Measurements from ENCODE around the gene EML3. TPM values are rescaled to one million over a fixed set of nuclear protein-coding genes. Genes with fewer than 3 reads are reported as not detected.

EML3 gene
- total RNA-seq, 1 experiment from 2014 or later: 88.8 TPM

GRCh38 chr11:62603072-62603408, 9.5 kb downstream of the EML3 start:
- CTCF ChIA-PET: no interaction called here
- H3K4me3 ChIP-seq (ENCODE audit: low read depth in 2 of 2, low read length in 2 of 2): no peak overlapping the region
- no TSS peak for BruUV-seq (replicated peaks)
- H3K36me3 ChIP-seq (ENCODE audit: control insufficient read depth, insufficient read depth, low read length): peaks cover 17% of the 10 kb centered on the region
- in situ Hi-C loops (cut with HindIII; ENCODE audit: low pct_unique_long_range_greater_than_20kb, low sequenced_read_pairs): no loop called here
- no peak for TF ChIP-seq POLR2AphosphoS5 (IDR thresholded peaks at IDR 0.05; ENCODE audit: low read depth, low read length)
- no peak for TF ChIP-seq CTCF (IDR thresholded peaks at IDR 0.05)
- no peak for TF ChIP-seq SIN3A (IDR thresholded peaks at IDR 0.05; ENCODE audit: borderline replicate concordance, insufficient read depth, low read depth, low read length)
- TF ChIP-seq TCF7L2 (IDR thresholded peaks at IDR 0.05; ENCODE audit: low read depth, low read length): no peak
- TF ChIP-seq, protein P1, sequence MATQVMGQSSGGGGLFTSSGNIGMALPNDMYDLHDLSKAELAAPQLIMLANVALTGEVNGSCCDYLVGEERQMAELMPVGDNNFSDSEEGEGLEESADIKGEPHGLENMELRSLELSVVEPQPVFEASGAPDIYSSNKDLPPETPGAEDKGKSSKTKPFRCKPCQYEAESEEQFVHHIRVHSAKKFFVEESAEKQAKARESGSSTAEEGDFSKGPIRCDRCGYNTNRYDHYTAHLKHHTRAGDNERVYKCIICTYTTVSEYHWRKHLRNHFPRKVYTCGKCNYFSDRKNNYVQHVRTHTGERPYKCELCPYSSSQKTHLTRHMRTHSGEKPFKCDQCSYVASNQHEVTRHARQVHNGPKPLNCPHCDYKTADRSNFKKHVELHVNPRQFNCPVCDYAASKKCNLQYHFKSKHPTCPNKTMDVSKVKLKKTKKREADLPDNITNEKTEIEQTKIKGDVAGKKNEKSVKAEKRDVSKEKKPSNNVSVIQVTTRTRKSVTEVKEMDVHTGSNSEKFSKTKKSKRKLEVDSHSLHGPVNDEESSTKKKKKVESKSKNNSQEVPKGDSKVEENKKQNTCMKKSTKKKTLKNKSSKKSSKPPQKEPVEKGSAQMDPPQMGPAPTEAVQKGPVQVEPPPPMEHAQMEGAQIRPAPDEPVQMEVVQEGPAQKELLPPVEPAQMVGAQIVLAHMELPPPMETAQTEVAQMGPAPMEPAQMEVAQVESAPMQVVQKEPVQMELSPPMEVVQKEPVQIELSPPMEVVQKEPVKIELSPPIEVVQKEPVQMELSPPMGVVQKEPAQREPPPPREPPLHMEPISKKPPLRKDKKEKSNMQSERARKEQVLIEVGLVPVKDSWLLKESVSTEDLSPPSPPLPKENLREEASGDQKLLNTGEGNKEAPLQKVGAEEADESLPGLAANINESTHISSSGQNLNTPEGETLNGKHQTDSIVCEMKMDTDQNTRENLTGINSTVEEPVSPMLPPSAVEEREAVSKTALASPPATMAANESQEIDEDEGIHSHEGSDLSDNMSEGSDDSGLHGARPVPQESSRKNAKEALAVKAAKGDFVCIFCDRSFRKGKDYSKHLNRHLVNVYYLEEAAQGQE (IDR thresholded peaks at IDR 0.05; ENCODE audit: insufficient read depth in 1 of 2, low read depth in 2 of 2, low read length in 1 of 2): no peak
- intact Hi-C loops (cut with micrococcal nuclease; ENCODE audit: unreplicated experiment): no loop called here
- POLR2A ChIA-PET: no interaction called here
- ATAC-seq: no peak
- H3K27me3 ChIP-seq (ENCODE audit: control insufficient read depth, insufficient read depth, low read length): no peaks in the 10 kb centered on the region
- no peak overlapping the region for H3K27ac ChIP-seq (ENCODE audit: low read length)
- H3K4me1 ChIP-seq (ENCODE audit: control insufficient read depth, insufficient read depth, low read length): peaks cover 26% of the 10 kb centered on the region
- no peak for DNase-seq (ENCODE audit: low read depth, low spot score)
- H3K9me3 ChIP-seq (ENCODE audit: control insufficient read depth, insufficient read depth, low read depth, low read length): no peaks in the 10 kb centered on the region

GRCh38 chr11:62602141-62603071, 10.2 kb downstream of the EML3 start:
- no peaks in the 10 kb centered on the region for H3K27me3 ChIP-seq (ENCODE audit: control insufficient read depth, insufficient read depth, low read length)
- TF ChIP-seq POLR2AphosphoS5 (IDR thresholded peaks at IDR 0.05; ENCODE audit: low read depth, low read length) (no peak), TCF7L2 (IDR thresholded peaks at IDR 0.05; ENCODE audit: low read depth, low read length) (no peak), CTCF (IDR thresholded peaks at IDR 0.05) (no peak), SIN3A (IDR thresholded peaks at IDR 0.05; ENCODE audit: borderline replicate concordance, insufficient read depth, low read depth, low read length) (no peak)
- TF ChIP-seq, protein P1 (IDR thresholded peaks at IDR 0.05; ENCODE audit: insufficient read depth in 1 of 2, low read depth in 2 of 2, low read length in 1 of 2): no peak
- peaks cover 20% of the 10 kb centered on the region for H3K36me3 ChIP-seq (ENCODE audit: control insufficient read depth, insufficient read depth, low read length)
- no TSS peak for BruUV-seq (replicated peaks)
- DNase-seq (ENCODE audit: low read depth, low spot score): no peak
- intact Hi-C loops (cut with micrococcal nuclease; ENCODE audit: unreplicated experiment): no loop called here
- H3K4me1 ChIP-seq (ENCODE audit: control insufficient read depth, insufficient read depth, low read length): peaks cover 26% of the 10 kb centered on the region
- POLR2A ChIA-PET: interaction anchor here (0.7 to 1.9 kb wide), 2 partner anchors 11 to 184 kb away, joined by 3 to 7 read pairs; partner anchors contain the start of gene TUT1
- in situ Hi-C loops (cut with HindIII; ENCODE audit: low pct_unique_long_range_greater_than_20kb, low sequenced_read_pairs): no loop called here
- CTCF ChIA-PET: interaction anchor here (1.3 kb wide), 1 partner anchor 9 kb away, joined by 5 read pairs; no protein-coding TSS in a partner anchor
- peak; percentile 19 for ATAC-seq
- peak overlapping the region; percentile 79; the same call in 1 of the 2 replicates for H3K27ac ChIP-seq (ENCODE audit: low read length)
- H3K4me3 ChIP-seq (ENCODE audit: low read depth in 2 of 2, low read length in 2 of 2): peak overlapping the region; percentile 70 to 76
- no peaks in the 10 kb centered on the region for H3K9me3 ChIP-seq (ENCODE audit: control insufficient read depth, insufficient read depth, low read depth, low read length)
